HL-60 (cell line): Measurements from ENCODE around the gene PDE4C.
A peak's percentile ranks its signal among the peaks of the same experiment; 100 is the strongest.

Source experiments
- DNase-seq, 2 experiments: peaks; one replicate each; pipeline ENCODE4 v3.0.0-alpha.2; 2010 to 2020; ENCODE audit warnings: low read depth in 1 of 2, low spot score in 1 of 2
- H3K27ac ChIP-seq: fragments of 250-450 bp; sonication (Bioruptor Pico); replicated peaks from 2 replicates; pipeline ENCODE4 v1.5.1; 2020; ENCODE audit warnings: mild to moderate bottlenecking, moderate library complexity
- H3K27me3 ChIP-seq: fragments of 250-450 bp; sonication (Bioruptor Pico); 2 replicates; pipeline ENCODE4 v1.5.1; 2021; ENCODE audit warnings: mild to moderate bottlenecking, moderate library complexity; ENCODE audit not compliant: insufficient read depth, poor library complexity, severe bottlenecking
- H3K4me3 ChIP-seq: replicated peaks from 2 replicates; pipeline ENCODE4 v1.5.1; 2011; ENCODE audit warnings: mild to moderate bottlenecking, control low read depth, low read length; ENCODE audit not compliant: insufficient read depth
- GABPA ChIP-seq: IDR thresholded peaks from 2 replicates; pipeline ENCODE4 v1.6.1; 2012; ENCODE audit warnings: low read depth
- POLR2AphosphoS5 ChIP-seq: IDR thresholded peaks from 2 replicates; pipeline ENCODE4 v1.6.1; 2012; ENCODE audit warnings: low read depth
- SPI1 ChIP-seq: IDR thresholded peaks from 2 replicates; pipeline ENCODE4 v1.6.1; 2012; ENCODE audit warnings: low read depth, mild to moderate bottlenecking, borderline replicate concordance
- long read RNA-seq: library from polyadenylated mRNA; unstranded; transcript quantifications from one replicate; pipeline ENCODE4 v2.0.0, GENCODE V29; 2020
- TF ChIP-seq, protein P1 (sequence below): IDR thresholded peaks from 2 replicates; pipeline ENCODE4 v1.6.1; 2012; ENCODE audit warnings: low read depth; ENCODE audit not compliant: insufficient replicate concordance
- TF ChIP-seq, protein P2 (sequence below): IDR thresholded peaks from one replicate; pipeline ENCODE4 v1.5.1; 2011; ENCODE audit warnings: low read length, control low read depth, inconsistent platforms; ENCODE audit not compliant: insufficient read depth

The PDE4C gene
- long read RNA-seq, result 0 reads

DNA sequence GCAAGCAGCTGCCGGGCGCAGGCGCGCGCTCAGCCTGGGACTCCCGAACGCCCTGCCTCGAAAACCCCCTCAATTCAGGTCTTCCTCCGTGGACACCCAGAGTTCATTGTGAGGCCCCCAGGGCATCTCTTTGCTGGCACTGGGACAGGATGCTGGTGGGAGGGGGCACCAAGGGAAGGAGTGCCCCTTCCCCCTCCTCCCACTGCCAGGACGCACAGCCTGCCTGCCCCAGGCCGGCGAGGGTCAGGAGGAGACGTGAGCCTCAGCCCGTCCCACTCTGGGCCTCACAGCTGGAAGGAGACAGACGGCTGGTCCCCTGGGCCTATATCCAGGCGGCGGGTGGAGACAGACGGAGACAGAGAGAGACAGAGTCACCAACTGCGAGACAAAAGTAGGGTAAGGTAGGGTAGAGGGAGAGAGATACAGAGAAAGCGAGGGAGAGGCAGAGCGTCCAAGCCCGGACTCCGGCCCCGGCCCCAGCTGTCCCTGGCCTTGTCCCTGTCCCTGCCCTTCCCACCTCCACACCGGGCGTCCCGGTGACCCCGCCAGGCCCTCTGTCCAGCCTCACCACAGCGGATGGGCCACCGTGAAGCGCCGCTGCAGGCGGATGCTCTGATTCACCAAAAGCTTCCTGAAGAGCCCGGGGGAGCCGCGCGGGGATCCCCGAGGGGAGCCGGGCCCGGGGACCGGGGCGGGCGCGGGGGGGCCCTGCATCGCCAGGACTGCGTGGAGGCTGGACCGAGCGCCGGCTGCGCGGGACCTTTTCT, at the start of gene PDE4C:
TSS of gene PDE4C (minus strand) at position 737 of the 767 bp plus-strand sequence. CDS start at position 714, 23 bp downstream.
- H3K27ac ChIP-seq, result no peak within 1 kb of the TSS
- TF ChIP-seq SPI1, result no peak
- TF ChIP-seq GABPA, result no peak
- TF ChIP-seq, protein P1, sequence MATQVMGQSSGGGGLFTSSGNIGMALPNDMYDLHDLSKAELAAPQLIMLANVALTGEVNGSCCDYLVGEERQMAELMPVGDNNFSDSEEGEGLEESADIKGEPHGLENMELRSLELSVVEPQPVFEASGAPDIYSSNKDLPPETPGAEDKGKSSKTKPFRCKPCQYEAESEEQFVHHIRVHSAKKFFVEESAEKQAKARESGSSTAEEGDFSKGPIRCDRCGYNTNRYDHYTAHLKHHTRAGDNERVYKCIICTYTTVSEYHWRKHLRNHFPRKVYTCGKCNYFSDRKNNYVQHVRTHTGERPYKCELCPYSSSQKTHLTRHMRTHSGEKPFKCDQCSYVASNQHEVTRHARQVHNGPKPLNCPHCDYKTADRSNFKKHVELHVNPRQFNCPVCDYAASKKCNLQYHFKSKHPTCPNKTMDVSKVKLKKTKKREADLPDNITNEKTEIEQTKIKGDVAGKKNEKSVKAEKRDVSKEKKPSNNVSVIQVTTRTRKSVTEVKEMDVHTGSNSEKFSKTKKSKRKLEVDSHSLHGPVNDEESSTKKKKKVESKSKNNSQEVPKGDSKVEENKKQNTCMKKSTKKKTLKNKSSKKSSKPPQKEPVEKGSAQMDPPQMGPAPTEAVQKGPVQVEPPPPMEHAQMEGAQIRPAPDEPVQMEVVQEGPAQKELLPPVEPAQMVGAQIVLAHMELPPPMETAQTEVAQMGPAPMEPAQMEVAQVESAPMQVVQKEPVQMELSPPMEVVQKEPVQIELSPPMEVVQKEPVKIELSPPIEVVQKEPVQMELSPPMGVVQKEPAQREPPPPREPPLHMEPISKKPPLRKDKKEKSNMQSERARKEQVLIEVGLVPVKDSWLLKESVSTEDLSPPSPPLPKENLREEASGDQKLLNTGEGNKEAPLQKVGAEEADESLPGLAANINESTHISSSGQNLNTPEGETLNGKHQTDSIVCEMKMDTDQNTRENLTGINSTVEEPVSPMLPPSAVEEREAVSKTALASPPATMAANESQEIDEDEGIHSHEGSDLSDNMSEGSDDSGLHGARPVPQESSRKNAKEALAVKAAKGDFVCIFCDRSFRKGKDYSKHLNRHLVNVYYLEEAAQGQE, result no peak
- TF ChIP-seq, protein P2, sequence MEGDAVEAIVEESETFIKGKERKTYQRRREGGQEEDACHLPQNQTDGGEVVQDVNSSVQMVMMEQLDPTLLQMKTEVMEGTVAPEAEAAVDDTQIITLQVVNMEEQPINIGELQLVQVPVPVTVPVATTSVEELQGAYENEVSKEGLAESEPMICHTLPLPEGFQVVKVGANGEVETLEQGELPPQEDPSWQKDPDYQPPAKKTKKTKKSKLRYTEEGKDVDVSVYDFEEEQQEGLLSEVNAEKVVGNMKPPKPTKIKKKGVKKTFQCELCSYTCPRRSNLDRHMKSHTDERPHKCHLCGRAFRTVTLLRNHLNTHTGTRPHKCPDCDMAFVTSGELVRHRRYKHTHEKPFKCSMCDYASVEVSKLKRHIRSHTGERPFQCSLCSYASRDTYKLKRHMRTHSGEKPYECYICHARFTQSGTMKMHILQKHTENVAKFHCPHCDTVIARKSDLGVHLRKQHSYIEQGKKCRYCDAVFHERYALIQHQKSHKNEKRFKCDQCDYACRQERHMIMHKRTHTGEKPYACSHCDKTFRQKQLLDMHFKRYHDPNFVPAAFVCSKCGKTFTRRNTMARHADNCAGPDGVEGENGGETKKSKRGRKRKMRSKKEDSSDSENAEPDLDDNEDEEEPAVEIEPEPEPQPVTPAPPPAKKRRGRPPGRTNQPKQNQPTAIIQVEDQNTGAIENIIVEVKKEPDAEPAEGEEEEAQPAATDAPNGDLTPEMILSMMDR, result no peak
- TF ChIP-seq POLR2AphosphoS5, result no peak
- H3K27me3 ChIP-seq, result peaks cover 34% of the 10 kb centered on the region
- no peak within 1 kb of the TSS for H3K4me3 ChIP-seq
- DNase-seq, result no peak

DNA sequence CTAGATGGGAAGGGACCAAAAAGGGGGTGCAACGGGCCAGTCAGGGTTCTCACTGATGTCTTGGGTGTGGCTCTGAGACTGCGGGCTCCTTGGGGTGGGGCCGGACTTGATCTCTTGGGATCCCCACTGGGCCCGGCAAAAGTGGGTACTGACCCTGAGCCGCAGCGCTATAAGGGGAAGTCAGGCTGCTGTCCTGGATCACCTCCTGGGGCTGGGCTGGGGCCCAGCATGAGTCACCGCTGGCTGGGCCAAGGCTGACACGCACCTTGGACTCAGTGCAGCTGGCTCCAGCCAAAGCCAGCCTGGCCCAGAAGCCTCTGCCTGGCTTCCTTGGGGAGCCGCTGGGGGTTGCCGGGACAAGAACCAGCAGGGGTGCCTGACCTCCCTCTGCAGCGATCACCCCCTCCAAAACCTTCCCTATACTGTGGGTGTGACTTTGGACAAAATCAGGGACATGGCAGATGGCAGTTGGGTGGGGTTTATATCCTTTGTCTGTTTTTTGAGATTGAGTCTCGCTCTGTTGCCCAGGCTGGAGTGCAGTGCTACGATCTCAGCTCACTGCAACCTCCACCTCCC, 48.6 kb upstream of the PDE4C start:
- TF ChIP-seq SPI1, result peak; percentile 81
- TF ChIP-seq, protein P2, result no peak
- no peak for TF ChIP-seq GABPA
- TF ChIP-seq, protein P1, result no peak
- H3K27ac ChIP-seq, result peak overlapping the region; percentile 43
- no peak overlapping the region for H3K4me3 ChIP-seq
- DNase-seq, result peak; percentile 77
- no peaks in the 10 kb centered on the region for H3K27me3 ChIP-seq

DNA sequence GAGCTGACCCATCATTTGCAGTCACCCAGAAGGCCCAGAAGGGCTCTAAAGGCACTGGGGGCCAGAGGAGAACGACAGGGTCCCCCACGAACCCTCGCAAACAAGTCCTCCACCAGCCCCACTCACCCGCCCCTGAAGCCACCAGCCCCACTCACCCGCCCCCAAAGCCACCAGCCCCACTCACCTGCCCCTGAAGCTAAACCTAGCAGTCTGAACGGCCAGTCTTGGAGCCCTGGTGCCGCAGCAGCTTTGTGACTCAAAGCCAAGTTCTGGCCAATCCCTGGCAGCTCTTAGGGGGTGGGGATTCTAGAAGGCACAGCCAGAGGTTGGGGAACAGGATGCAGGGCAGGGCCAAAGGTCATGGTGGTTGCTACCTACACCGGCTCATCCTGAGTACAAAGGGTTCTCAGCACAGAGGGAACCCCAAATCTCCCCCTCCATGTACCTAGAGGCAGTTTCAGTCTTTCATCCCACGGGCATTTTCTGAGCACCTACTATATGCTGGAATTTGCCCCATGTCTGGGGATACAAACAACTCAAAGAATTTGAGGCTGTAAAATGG, 48.1 kb upstream of the PDE4C start, which contains the start of gene IQCN:
TSS of gene IQCN (minus strand) at position 234 of the 562 bp plus-strand sequence. CDS start 4,974 bp downstream, outside the sequence.
- TF ChIP-seq, protein P1, result no peak
- TF ChIP-seq, protein P2, result no peak
- no peak for TF ChIP-seq SPI1
- TF ChIP-seq POLR2AphosphoS5, result no peak
- no peak for TF ChIP-seq GABPA
- no peaks in the 10 kb centered on the region for H3K27me3 ChIP-seq
- H3K4me3 ChIP-seq, result no peak within 1 kb of the TSS
- DNase-seq, result peak; percentile 12 to 47
- peak within 1 kb of the TSS; percentile 43 for H3K27ac ChIP-seq
